Measurements from ENCODE around the gene DUSP3. TPM values are rescaled to one million over a fixed set of nuclear protein-coding genes. Genes with fewer than 3 reads are reported as not detected.

The DUSP3 gene
- total RNA-seq, 6 experiments from 2014 or later = 75.1 to 97.2 (median 87.7) TPM

DNA sequence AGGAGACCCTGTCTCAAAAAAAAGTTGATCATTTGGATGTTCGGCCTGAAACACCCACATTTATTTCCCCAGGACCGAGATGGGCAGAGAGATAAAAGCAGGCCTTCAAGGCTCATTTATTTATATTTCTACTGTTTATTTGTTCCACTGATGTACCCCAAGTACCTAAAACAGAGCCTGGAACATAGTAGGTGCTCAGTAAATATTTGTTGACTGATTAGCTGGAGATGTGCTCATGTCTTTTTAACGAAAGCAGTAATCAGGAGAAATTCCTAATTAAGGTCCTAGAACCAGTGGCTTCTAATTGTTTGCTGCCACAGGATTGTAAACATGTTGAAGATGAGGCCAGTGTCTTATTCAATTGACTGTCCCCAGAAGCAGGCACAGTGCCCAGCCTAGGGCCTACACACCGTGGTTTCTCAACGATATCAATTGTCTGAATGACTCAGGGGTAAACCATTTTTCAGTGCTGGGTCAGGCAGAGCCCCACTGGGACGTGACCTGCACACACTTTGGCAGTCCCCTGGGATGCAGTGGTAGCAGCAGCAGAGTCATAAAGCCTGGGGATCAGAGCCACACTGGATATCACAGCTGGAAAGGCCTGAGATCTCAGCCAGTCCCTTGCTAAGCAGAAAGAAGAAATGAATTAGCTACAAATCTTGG lies 54.9 kb downstream of the DUSP3 start:
- H3K4me1 ChIP-seq = peaks cover 0 to 4% (median 0%) of the 10 kb centered on the region in 4 donors
- ATAC-seq = peak in 1 of 4 donors; percentile 46
- H3K27me3 ChIP-seq = no peaks in the 10 kb centered on the region
- no peak for TF ChIP-seq POLR2A (IDR thresholded peaks at IDR 0.05)
- TF ChIP-seq, protein P1, sequence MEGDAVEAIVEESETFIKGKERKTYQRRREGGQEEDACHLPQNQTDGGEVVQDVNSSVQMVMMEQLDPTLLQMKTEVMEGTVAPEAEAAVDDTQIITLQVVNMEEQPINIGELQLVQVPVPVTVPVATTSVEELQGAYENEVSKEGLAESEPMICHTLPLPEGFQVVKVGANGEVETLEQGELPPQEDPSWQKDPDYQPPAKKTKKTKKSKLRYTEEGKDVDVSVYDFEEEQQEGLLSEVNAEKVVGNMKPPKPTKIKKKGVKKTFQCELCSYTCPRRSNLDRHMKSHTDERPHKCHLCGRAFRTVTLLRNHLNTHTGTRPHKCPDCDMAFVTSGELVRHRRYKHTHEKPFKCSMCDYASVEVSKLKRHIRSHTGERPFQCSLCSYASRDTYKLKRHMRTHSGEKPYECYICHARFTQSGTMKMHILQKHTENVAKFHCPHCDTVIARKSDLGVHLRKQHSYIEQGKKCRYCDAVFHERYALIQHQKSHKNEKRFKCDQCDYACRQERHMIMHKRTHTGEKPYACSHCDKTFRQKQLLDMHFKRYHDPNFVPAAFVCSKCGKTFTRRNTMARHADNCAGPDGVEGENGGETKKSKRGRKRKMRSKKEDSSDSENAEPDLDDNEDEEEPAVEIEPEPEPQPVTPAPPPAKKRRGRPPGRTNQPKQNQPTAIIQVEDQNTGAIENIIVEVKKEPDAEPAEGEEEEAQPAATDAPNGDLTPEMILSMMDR (IDR thresholded peaks at IDR 0.05) = no peak
- no peaks in the 10 kb centered on the region for H3K9me3 ChIP-seq
- 68% methylated on average over 4 of the region's 6 CpGs for WGBS (ENCODE audit: insufficient coverage, low coverage, low lambda C conversion rate, missing lambda C conversion rate)
- peak in 1 of 3 donors; percentile 41 for DNase-seq
- H3K4me3 ChIP-seq = no peak overlapping the region
- no peaks in the 10 kb centered on the region for H3K36me3 ChIP-seq
- intact Hi-C loops (cut with DNase I) = no loop called here
- no peak overlapping the region for H3K27ac ChIP-seq

- 84% methylated on average over 4 of the region's 8 CpGs for WGBS (ENCODE audit: insufficient coverage, low coverage, low lambda C conversion rate, missing lambda C conversion rate)
- Histone ChIP-seq H3K4me3 (no peak overlapping the region), H3K36me3 (no peaks in the 10 kb centered on the region), H3K4me1 (peaks cover 0 to 4% (median 0%) of the 10 kb centered on the region in 4 donors), H3K9me3 (no peaks in the 10 kb centered on the region), H3K27me3 (no peaks in the 10 kb centered on the region), H3K27ac (no peak overlapping the region)
- ATAC-seq (no peak), DNase-seq (no peak)
- intact Hi-C loops (cut with DNase I) = no loop called here
- TF ChIP-seq POLR2A (IDR thresholded peaks at IDR 0.05) = no peak
- TF ChIP-seq, protein P1 (IDR thresholded peaks at IDR 0.05) = no peak
These were observed 55.7 kb downstream of the DUSP3 start for GRCh38 chr17:43722870-43723665.

- ATAC-seq (no peak), DNase-seq (no peak)
- no peaks in the 10 kb centered on the region for H3K27me3 ChIP-seq
- 96% methylated on average over 3 of the region's 3 CpGs for WGBS (ENCODE audit: insufficient coverage, low coverage, low lambda C conversion rate, missing lambda C conversion rate)
- no peak for TF ChIP-seq POLR2A (IDR thresholded peaks at IDR 0.05)
- TF ChIP-seq, protein P1 (IDR thresholded peaks at IDR 0.05) = no peak
- no peak overlapping the region for H3K4me3 ChIP-seq
- H3K27ac ChIP-seq = no peak overlapping the region
- no peaks in the 10 kb centered on the region for H3K9me3 ChIP-seq
- H3K4me1 ChIP-seq = peaks cover 0 to 4% (median 0%) of the 10 kb centered on the region in 4 donors
- no peaks in the 10 kb centered on the region for H3K36me3 ChIP-seq
- intact Hi-C loops (cut with DNase I) = no loop called here
These were observed 56.5 kb downstream of the DUSP3 start for GRCh38 chr17:43722269-43722619.

- H3K27me3 ChIP-seq = no peaks in the 10 kb centered on the region
- no peak overlapping the region for H3K27ac ChIP-seq
- no peak overlapping the region for H3K4me3 ChIP-seq
- DNase-seq = no peak
- no peaks in the 10 kb centered on the region for H3K36me3 ChIP-seq
- H3K4me1 ChIP-seq = peaks cover 0 to 4% (median 0%) of the 10 kb centered on the region in 4 donors
- WGBS (ENCODE audit: insufficient coverage, low coverage, low lambda C conversion rate, missing lambda C conversion rate) = 90% methylated on average over 3 of the region's 4 CpGs
- TF ChIP-seq, protein P1 (IDR thresholded peaks at IDR 0.05) = no peak
- no peak for TF ChIP-seq POLR2A (IDR thresholded peaks at IDR 0.05)
- intact Hi-C loops (cut with DNase I) = no loop called here
- no peaks in the 10 kb centered on the region for H3K9me3 ChIP-seq
- ATAC-seq = no peak
These were observed 57.1 kb downstream of the DUSP3 start for GRCh38 chr17:43721537-43722268.

Measured in right lobe of liver (tissue), 6 donors.